ENCODE results near the gene GNL1. TPM values are rescaled to one million over a fixed set of nuclear protein-coding genes. Genes with fewer than 3 reads are reported as not detected.

The GNL1 gene
- total RNA-seq, 2 donors from 2014 or later = 42.2 to 49.3 TPM

GRCh38 chr6:30572148-30572547 lies 15.9 kb upstream of the GNL1 start:
- H3K4me1 ChIP-seq = peaks cover 21% of the 10 kb centered on the region
- peak overlapping the region; percentile 84 to 88 for H3K9ac ChIP-seq (ENCODE audit: low read depth in 2 of 2, low read length in 2 of 2)
- intact Hi-C loops (cut with DNase I) = no loop called here
- peak overlapping the region; percentile 73 for H3K4me3 ChIP-seq
- H3K9me3 ChIP-seq = no peaks in the 10 kb centered on the region
- peak overlapping the region; percentile 92 for H3K27ac ChIP-seq
- no peak for DNase-seq
- no peaks in the 10 kb centered on the region for H3K36me3 ChIP-seq
- no peaks in the 10 kb centered on the region for H3K27me3 ChIP-seq
- TF ChIP-seq, protein P1, sequence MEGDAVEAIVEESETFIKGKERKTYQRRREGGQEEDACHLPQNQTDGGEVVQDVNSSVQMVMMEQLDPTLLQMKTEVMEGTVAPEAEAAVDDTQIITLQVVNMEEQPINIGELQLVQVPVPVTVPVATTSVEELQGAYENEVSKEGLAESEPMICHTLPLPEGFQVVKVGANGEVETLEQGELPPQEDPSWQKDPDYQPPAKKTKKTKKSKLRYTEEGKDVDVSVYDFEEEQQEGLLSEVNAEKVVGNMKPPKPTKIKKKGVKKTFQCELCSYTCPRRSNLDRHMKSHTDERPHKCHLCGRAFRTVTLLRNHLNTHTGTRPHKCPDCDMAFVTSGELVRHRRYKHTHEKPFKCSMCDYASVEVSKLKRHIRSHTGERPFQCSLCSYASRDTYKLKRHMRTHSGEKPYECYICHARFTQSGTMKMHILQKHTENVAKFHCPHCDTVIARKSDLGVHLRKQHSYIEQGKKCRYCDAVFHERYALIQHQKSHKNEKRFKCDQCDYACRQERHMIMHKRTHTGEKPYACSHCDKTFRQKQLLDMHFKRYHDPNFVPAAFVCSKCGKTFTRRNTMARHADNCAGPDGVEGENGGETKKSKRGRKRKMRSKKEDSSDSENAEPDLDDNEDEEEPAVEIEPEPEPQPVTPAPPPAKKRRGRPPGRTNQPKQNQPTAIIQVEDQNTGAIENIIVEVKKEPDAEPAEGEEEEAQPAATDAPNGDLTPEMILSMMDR (IDR thresholded peaks at IDR 0.05) = no peak

DNA sequence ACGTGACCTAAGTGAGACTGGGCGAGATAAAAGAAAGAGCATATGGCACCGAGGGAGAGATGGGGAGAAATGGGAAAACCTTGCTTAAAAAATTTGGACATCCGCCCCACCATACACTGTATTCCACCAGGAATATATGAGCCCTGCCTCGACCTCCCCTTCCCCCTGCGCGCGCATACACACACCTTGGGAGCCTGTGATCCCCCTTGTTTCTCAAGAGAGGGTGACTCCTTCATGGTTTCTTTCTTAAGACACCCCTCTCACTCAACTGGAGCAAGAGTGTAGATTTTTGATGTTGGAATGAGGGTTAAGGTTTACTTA lies 15.4 kb upstream of the GNL1 start:
- Histone ChIP-seq H3K4me1 (peaks cover 21% of the 10 kb centered on the region), H3K9me3 (no peaks in the 10 kb centered on the region), H3K27me3 (no peaks in the 10 kb centered on the region), H3K27ac (peak overlapping the region; percentile 92), H3K4me3 (peak overlapping the region; percentile 73), H3K9ac (ENCODE audit: low read depth in 2 of 2, low read length in 2 of 2) (peak overlapping the region; percentile 84 to 88), H3K36me3 (no peaks in the 10 kb centered on the region)
- TF ChIP-seq, protein P1 (IDR thresholded peaks at IDR 0.05) = no peak
- intact Hi-C loops (cut with DNase I) = no loop called here
- DNase-seq = no peak

- peak; percentile 99 for DNase-seq
- no peaks in the 10 kb centered on the region for H3K27me3 ChIP-seq
- no peaks in the 10 kb centered on the region for H3K9me3 ChIP-seq
- peak within 1 kb of the TSS; percentile 84 to 92 for H3K9ac ChIP-seq (ENCODE audit: low read depth in 2 of 2, low read length in 2 of 2)
- H3K4me3 ChIP-seq = peak within 1 kb of the TSS; percentile 73
- intact Hi-C loops (cut with DNase I) = no loop called here
- peaks cover 21% of the 10 kb centered on the region for H3K4me1 ChIP-seq
- no peaks in the 10 kb centered on the region for H3K36me3 ChIP-seq
- peak within 1 kb of the TSS; percentile 92 for H3K27ac ChIP-seq
- TF ChIP-seq, protein P1 (IDR thresholded peaks at IDR 0.05) = no peak
Measured at GRCh38 chr6:30571075-30571761, 14.9 kb upstream of the GNL1 start, which contains the start of gene ABCF1. TSS of gene ABCF1 (plus strand) at chr6:30571442. CDS start at chr6:30571488, 46 bp downstream.

DNA sequence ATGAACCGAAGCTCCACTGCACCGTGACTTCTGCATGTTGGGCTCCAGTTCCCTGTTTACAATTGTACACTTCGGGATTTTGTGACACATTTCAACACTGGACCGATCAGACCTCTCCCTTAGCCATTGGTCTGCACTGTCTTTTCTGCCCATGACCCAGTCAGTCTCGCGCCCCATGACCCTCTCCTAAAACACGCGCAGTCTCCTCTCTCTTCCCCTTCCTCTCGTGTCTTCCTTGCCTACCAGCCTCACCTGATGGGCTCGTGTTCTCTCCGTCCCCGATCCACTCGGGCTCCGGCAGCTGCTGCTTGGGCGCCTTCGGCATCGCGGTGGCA lies 14.4 kb upstream of the GNL1 start:
- TF ChIP-seq, protein P1 (IDR thresholded peaks at IDR 0.05) = no peak

DNA sequence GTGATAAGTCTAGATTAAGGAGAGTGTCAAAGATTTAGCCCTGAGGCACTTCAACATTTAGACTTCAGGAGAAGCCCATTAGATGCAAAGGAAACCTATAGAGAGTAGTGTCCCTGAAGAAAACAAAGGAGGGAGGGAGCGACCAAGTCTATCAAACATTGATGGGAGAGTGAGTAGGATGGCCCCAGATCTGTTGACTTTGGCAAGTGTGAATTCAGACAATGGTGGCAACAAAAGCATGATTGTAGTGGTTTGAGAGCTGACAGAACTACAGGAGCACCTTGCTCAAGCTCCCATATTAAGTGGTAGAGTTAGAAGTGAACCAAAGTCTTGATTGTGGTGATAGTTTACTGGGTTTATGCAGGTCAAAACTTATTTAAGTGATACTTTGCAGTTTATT lies 14.0 kb upstream of the GNL1 start:
- TF ChIP-seq, protein P1 (IDR thresholded peaks at IDR 0.05) = no peak
- Histone ChIP-seq H3K4me1 (peaks cover 21% of the 10 kb centered on the region), H3K9me3 (no peaks in the 10 kb centered on the region), H3K36me3 (no peaks in the 10 kb centered on the region), H3K4me3 (peak overlapping the region; percentile 73), H3K9ac (ENCODE audit: low read depth in 2 of 2, low read length in 2 of 2) (peak overlapping the region; percentile 67 to 92), H3K27me3 (no peaks in the 10 kb centered on the region), H3K27ac (no peak overlapping the region)
- intact Hi-C loops (cut with DNase I) = no loop called here
- no peak for DNase-seq

More for the DNA sequence above, 14.4 kb upstream of the GNL1 start:
- Histone ChIP-seq H3K9ac (ENCODE audit: low read depth in 2 of 2, low read length in 2 of 2) (peak overlapping the region; percentile 67 to 92), H3K27ac (peak overlapping the region; percentile 92), H3K9me3 (no peaks in the 10 kb centered on the region), H3K36me3 (no peaks in the 10 kb centered on the region), H3K4me1 (peaks cover 21% of the 10 kb centered on the region), H3K27me3 (no peaks in the 10 kb centered on the region), H3K4me3 (peak overlapping the region; percentile 73)
- no peak for DNase-seq
- intact Hi-C loops (cut with DNase I) = no loop called here
